GM21381 (cell line): Measurements from ENCODE around the gene UBE3B.
A peak's percentile ranks its signal among the peaks of the same experiment; 100 is the strongest.
"Not testable (repeated sequence)": the region's sequence is repeated elsewhere in the genome, so short reads cannot be mapped to it uniquely, and the experiment has no call there.

ENCODE experiments used
- ATAC-seq: cut with Tn5 transposase; IDR thresholded peaks from one replicate; pipeline ENCODE4 v1.9.1; 2021; ENCODE audit warnings: mild to moderate bottlenecking, moderate library complexity; ENCODE audit not compliant: unreplicated experiment

Gene UBE3B, protein sequence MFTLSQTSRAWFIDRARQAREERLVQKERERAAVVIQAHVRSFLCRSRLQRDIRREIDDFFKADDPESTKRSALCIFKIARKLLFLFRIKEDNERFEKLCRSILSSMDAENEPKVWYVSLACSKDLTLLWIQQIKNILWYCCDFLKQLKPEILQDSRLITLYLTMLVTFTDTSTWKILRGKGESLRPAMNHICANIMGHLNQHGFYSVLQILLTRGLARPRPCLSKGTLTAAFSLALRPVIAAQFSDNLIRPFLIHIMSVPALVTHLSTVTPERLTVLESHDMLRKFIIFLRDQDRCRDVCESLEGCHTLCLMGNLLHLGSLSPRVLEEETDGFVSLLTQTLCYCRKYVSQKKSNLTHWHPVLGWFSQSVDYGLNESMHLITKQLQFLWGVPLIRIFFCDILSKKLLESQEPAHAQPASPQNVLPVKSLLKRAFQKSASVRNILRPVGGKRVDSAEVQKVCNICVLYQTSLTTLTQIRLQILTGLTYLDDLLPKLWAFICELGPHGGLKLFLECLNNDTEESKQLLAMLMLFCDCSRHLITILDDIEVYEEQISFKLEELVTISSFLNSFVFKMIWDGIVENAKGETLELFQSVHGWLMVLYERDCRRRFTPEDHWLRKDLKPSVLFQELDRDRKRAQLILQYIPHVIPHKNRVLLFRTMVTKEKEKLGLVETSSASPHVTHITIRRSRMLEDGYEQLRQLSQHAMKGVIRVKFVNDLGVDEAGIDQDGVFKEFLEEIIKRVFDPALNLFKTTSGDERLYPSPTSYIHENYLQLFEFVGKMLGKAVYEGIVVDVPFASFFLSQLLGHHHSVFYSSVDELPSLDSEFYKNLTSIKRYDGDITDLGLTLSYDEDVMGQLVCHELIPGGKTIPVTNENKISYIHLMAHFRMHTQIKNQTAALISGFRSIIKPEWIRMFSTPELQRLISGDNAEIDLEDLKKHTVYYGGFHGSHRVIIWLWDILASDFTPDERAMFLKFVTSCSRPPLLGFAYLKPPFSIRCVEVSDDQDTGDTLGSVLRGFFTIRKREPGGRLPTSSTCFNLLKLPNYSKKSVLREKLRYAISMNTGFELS

GRCh38 chr12:109477185-109477962 lies at the start of gene UBE3B, which contains the start of gene KCTD10:
TSS of gene UBE3B (plus strand) at chr12:109477634. CDS start at chr12:109483552, 5,918 bp downstream.
TSS of gene KCTD10 (minus strand) at chr12:109477300. CDS start at chr12:109477262, 38 bp downstream.
- ATAC-seq = peak; percentile 92

DNA sequence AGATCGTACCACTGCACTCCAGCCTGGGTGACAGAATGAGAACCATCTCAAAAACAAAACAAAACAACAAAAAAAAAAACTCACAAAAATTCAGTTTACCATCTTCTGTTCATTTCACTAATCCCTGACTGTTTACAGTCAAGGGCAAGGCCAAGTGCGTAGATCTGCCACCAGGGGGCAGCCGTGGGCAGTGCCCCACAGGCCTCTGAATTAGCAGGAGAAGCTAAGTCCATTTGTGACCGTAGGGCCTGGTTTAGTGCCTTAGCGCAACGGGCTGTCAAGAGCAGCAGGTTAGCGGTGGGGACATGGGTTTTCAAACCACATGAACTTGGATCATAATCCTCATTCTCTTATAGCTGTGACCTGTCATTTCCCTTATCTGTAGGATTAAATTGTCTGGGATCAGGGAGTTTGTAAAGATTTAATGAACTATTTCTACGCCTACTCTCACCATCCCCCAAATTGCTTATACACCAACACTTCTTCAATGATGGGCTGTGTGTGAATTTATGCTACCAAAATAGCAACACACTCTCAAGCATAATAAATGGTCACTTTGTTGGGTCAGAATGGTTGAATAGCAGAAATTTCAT lies 49.3 kb upstream of the UBE3B start:
- ATAC-seq = no peak

- ATAC-seq = not testable (repeated sequence)
Observed at GRCh38 chr12:109428804-109429203, 48.6 kb upstream of the UBE3B start.

DNA sequence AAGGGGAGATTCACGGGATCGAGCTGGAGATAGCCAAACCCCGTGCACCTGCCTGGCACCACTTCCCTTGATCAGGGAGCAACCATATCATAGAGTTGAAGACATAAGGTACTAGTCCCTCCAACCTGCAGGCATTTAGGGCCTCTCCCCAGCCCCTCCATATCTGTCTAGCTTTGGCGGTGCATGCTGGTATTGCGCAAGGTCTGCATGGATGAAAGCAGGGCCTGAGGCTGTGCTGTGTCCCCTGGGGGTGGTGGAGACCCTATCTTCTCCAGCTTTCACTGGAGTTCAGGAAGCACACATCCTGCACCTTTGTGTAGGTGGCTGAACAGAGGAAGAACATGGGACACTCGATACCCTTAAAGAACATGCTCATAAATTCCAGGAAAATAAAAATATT lies 47.2 kb upstream of the UBE3B start:
- ATAC-seq = no peak

DNA sequence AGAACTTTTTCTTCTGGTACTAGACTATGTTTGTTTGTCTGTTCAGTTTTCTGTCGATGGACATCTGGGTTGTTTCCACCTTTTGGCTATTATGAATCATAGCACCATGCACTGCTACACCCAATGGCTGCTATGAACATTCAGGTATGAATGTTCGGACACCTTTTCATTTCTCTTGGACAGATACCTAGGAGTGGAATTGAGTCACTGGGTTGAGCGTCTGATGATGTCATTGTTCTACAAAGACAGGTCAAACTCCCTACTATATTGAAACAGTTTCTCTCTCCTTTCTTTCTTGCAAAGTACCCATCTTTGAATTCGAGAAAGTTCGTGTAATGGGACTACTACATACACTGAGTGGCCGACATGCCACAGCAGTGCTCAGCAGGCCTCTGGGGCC lies 45.0 kb upstream of the UBE3B start:
- no peak for ATAC-seq

DNA sequence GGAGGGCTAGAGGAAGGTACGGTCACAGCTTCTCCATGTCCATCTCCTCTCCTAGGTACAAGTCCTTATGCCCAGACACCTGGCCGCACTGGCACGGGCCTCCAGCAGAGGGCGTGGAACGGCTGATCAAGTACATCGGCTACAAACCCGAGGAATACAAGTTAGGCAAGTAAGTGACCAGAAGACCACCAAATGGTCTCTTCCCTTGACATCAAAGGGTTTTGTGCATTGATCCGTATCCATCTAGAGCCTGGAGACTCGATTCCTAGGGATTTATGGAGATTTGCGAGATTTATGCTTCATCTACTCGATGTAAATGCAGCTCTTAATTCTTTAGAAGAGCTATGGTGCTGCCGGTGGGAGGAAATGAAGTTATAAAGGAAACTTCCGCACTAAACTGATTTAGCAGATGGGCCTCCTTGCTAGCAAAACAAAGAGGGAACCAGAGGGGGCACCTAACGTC lies 44.6 kb upstream of the UBE3B start:
- no peak for ATAC-seq

DNA sequence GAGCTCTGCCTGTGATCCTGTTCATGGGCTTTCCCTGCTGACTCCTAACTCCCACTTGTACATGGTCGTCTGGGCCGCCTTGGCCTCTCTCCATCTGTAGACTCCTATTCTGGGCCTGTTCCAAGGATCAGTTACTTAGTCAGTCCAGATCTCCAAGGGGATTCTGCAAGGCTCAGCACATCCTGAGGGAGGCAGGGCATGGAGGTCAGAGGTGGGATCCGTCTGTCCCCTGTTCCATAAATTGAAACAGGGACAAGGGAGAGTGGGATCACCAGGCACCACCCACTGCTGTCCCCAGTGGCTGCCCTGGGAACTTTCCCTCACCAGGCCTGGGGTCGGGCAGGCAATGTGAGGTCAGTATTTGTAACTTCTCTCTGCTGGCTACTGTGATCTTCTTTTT lies 43.8 kb upstream of the UBE3B start:
- no peak for ATAC-seq

GRCh38 chr12:109434582-109434981 lies 42.9 kb upstream of the UBE3B start:
- ATAC-seq = no peak

GRCh38 chr12:109435428-109436187 lies 41.8 kb upstream of the UBE3B start:
- ATAC-seq = no peak

DNA sequence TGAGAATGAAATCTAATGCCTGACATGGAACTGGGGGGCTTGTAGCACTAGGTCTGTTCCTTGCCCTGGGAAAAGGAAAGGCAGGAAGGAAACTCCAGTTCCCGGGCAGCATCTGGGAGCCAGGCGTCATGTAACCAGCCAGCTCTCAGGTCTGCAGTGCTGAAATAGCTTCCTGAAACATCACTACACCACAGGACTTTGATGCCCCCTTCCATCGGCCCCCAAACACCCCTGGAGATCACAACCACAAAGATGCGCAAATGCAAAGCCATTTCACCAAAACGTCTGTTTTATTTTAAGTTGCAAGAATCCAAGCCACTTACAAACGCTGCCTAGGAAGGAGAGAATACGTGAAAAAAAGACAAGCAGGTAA lies 41.3 kb upstream of the UBE3B start:
- ATAC-seq = no peak

DNA sequence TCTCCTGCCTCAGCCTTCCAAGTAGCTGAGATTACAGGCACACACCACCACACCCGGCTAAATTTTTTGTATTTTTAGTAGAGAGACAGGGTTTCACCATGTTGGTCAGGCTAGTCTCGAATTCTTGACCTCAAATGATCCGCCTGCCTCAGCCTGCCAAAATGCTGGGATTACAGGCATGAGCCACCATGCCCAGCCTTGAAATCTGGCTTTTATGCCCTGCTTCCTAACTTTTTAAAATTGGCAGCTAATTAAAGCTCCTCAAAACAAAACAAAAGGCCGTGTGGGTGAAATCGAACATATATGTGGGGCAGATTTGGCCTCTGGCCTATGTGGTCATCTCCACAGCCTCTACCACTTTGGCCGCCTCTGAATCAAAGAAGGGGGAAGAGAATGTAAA lies 38.3 kb upstream of the UBE3B start:
- no peak for ATAC-seq

DNA sequence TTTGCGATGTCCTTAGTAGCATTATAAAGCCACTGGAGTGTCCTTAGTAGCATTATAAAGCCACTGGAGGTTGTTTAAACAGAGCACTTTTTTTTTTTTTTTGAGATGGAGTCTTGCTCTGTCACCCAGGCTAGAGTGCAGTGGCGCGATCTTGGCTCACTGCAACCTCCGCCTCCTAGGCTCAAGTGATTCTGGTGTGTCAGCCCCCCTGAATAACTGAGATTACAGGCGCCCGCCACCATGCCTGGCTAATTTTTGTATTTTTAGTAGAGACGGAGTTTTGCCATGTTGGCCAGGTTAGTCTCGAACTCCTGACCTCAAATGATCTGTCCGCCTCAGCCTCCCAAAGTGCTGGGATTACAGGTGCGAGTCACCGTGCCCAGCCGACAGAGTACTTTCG lies 37.5 kb upstream of the UBE3B start:
- ATAC-seq = not testable (repeated sequence)

- no peak for ATAC-seq
Observed at GRCh38 chr12:109440851-109441490, 36.5 kb upstream of the UBE3B start.

- no peak for ATAC-seq
Observed at GRCh38 chr12:109443794-109444193, 33.6 kb upstream of the UBE3B start.

DNA sequence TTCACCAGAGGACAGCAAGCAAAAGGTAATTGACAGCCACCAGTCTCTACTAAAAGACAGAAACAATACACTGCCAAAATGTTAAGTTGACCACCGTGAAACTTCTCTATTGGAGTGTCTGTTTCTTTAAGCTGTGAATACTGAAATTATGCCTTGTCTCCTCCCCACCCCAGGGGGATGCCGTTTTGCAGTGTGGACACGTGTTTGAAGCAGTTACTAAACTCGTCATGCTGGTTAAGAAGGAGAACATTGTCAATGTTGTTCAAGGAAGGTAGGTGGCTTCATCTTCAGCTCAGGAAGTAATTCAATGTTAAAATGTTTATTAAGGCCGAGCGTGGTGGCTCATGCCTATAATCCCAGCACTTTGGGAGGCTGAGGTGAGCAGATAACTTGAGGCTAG lies 33.2 kb upstream of the UBE3B start:
- no peak for ATAC-seq

DNA sequence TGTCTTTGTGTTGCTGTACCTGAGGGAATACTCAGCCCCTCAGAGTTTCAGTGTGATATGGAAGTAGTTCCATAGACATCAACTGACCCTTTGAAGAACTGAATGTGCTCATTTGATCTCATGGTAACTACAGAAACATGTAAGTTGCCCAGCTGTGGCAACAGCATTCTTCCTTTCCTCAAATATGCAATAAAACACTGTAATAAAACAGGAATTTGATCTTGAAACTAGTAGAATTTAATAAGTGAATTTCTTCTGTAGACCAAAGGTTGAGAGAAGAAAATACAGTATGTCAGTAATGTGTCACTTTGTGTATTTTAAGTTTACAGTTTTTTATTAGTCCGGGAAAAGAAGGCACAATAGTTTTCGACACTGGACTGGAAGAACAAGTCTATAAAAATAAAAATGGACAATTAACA lies 32.2 kb upstream of the UBE3B start:
- no peak for ATAC-seq

DNA sequence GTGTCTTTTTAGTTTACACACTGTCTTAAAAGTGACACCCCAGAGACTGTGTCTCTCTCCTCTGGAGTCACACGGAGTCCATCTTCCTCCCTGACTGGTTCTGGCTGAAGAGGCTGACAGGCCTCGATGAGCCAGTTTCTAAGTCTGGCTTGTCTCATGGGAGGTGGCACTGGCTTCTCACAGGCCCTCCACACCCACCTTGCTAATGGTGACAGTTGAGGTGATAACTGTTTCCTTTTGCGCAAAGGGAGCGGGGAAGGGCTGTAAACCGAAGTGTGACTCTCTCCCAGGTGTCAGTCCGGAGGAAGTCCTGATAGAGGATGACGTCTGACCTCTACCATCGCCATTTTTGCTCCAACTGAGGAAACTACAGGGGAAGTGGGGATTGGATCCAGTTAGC lies 30.6 kb upstream of the UBE3B start:
- no peak for ATAC-seq

GRCh38 chr12:109447482-109447881 lies 30.0 kb upstream of the UBE3B start:
- no peak for ATAC-seq

DNA sequence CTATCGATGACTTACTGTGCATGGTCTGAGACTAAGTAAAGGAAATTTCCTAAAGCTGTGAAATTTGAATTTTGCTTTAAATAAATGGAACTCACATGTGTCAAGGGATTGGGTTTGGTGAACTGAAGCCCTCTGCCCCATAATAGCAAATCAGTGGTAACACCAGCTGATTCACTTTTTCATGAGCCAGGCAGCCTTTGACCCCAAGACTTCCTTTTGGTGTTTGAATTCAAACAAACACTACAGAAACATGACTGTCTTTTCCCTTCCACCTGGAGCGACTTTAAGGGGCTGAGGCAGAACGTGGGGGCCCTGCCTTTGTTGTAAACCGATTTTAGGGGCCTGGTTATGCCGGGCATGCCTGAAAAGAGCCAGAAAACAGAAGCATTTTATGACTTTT lies 29.2 kb upstream of the UBE3B start:
- no peak for ATAC-seq
